GM19467 (cell line): ENCODE data around the gene BHLHE40.
"Not testable (repeated sequence)": the region's sequence is repeated elsewhere in the genome, so short reads cannot be mapped to it uniquely, and the experiment has no call there.

Experiments
- ATAC-seq: cut with Tn5 transposase; IDR thresholded peaks from one replicate; pipeline ENCODE4 v1.9.1; 2021; ENCODE audit warnings: mild to moderate bottlenecking, moderate library complexity; ENCODE audit not compliant: unreplicated experiment

The BHLHE40 gene

GRCh38 chr3:4959180-4959579 is 20.1 kb upstream of the BHLHE40 start:
- no peak for ATAC-seq

- ATAC-seq, result not testable (repeated sequence)
Observed at GRCh38 chr3:4961865-4962264, 17.4 kb upstream of the BHLHE40 start.

- no peak for ATAC-seq
Observed at GRCh38 chr3:4963669-4964570, 15.3 kb upstream of the BHLHE40 start.

- not testable (repeated sequence) for ATAC-seq
Observed at GRCh38 chr3:4966006-4966405, 13.2 kb upstream of the BHLHE40 start.

- not testable (repeated sequence) for ATAC-seq
Observed at GRCh38 chr3:4967683-4968082, 11.6 kb upstream of the BHLHE40 start.

- not testable (repeated sequence) for ATAC-seq
Observed at GRCh38 chr3:4971437-4971836, 7.8 kb upstream of the BHLHE40 start.

GRCh38 chr3:4971838-4972237 is 7.4 kb upstream of the BHLHE40 start:
- no peak for ATAC-seq

DNA sequence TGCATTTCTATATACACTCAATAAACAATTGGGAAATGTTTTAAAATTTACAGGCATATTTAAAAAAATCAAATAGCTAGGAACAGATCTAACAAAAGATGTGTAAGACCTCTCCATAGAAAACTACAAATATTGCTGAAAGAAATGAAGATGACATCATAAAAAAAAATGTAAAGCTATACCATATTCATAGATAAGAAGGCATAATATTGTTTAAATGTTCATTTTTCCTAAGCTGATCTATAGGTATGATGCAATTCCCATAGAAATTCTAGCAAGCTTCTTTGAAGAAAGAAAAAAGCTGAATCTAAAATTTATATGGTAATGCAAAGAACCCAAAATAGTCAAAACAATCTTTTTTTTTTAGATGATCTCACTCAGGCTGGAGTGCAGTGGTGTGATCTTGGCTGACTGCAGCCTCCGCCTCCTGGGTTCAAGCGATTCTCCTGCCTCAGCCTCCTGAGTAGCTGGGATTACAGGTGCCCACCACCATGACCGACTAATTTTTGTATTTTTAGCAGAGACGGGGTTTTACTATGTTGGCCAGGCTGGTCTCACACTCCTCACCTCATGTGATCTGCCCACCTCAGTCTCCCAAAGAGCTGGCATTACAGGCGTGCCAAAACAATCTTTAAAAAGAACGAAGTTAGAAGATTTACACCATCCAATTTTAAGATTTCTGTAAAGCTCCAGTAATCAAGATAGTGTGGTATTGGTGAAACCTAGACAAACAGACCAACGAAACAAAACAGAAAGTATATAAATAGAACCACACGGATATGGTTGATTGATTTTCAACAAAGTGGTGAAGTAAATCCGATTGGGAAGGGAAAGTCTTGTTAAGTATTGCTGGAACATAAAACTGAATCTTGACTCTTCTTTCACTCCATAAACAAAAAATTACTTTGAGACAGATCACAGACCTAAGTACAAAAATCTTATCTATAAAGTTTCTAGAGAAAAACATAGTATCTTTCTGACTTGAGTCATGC is 6.3 kb upstream of the BHLHE40 start:
- no peak for ATAC-seq

GRCh38 chr3:4974154-4974553 is 5.1 kb upstream of the BHLHE40 start:
- no peak for ATAC-seq

DNA sequence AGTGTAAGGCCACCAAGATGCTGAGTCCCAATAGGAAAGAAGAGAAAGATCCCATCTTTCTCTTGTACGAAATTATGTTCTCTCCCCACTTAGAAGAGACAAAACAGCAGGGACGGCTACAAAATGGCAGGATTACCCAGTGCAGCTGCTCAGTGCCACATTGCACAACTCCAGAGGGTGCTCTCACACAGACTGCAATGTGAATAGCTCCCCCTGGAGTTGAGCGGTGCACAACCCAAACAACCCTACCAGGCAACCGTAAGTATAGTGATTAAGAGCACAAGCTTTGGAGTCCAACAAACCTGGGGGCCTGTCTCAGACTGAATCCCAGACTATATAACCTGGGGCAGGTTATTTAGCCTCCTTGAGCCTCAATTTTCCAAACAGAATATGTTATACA is 3.1 kb upstream of the BHLHE40 start:
- ATAC-seq, result no peak

DNA sequence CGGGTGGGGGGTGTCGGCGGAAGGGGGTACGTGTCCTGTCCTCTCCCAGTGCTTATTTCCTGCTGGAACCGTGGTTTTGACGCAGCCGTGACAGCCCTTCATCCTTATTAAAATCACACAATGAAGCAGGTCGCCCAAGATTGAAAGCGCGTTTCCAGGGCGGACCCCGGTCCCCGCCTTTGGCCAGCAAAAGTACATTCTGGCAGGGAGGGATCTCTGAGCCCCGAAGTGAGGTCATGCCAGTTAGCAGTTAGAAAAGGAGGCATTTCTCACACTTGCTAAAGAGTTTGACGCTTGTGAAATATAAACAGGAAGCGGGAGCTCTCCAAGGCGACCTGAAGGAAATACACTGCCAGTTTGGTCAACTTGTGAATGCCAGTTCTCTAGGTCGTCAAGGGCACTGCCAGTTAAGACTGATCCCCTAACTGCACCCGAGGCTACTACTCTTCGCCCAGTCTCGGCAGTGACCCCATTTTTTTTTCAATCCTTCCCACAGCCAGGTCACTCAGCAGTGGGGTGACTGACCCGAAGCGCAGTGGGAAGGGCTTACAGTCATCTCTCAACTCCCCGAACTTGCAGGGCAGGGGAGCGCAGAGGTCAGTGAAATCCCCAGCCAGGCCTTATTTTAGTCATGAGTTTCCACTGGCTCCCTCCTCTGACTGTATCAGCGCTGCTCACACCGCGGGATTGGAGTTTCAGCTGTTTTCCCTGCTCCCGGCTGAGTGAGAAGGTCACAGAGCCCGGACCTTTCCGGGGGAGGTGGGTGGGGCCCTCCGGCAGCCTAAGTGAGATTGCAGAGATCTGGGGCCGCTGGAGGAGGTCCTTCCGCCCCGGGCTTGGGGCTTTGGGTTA is 2.0 kb upstream of the BHLHE40 start:
- peak; percentile 36 for ATAC-seq

DNA sequence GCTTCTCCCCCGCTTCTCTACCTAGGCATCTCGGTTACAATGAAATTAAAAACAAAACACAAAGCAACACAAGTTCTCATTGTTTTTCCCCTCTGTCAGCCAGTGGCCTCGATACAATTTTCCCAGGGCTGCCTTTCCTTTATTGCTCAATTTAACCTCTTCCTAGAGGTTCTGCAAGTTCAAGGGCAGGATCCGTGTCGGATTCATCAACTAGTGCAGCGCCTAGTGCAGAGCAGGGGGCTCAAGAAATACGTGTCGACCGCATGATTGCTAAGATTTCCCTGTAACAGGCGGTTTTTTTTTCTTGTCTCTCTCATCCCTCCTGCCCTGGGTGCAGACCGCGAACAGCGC is 1.4 kb upstream of the BHLHE40 start:
- no peak for ATAC-seq

DNA sequence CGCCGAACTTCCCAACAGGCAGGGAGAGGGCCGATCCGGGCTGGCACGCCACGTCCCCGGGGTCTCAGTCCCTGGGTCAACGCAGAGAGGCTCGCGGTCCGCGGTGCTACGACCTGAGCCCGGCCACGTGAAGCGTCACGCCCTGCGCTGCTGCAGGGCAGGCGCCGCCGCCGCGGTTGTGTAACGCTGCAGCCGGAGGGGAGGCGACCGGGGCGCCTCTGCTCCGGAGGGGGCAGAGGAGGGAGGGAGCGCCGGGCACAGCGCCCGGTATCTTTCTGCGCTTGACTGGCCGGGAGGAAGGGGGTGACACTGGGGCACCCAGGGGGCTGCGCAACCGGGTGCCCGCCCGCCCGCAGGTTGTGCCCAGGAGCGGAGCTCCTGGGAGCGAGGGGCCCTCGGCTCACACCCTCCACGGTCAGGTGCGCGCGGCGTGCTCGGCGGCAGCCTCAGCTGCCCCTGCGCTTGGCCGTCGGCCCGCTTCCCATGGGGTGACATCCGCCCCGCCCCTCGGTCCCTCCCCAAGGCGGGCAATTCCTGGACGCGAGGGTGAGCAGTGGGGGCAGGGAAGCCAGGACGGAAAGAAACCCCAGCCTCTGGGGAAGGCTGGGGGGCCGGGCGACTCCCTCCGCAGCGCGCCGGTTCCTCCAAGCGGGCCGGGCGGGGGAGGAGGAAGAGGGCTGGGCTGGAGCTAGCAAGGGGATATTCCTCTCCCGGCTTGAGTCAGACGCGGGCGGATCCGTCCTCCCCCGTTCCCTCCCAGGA is 852 bp upstream of the BHLHE40 start:
- ATAC-seq, result peak; percentile 41

DNA sequence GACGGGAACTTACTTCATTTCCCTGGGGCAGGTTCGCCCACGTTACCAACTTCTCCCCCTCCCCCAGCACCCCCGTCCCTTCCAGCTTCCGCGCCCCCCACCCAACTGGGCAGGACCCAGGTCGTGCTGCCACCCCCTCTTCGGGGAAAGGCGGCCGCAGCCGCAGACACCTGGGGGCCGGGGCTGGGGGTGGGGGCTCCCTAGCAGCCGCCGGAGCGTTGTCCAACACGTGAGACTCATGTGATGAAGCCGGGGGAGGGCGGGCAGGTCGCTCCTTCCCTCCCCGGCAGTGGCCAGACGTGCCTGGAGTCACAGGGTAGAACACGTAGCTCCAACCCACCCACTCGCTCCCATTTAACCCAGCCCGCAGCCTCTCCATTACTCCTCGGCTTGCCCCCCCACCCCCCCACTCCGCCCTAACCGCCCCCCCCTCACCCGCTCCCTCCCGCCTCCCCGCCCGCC is 240 bp upstream of the BHLHE40 start:
- ATAC-seq, result peak; percentile 29

- ATAC-seq, result no peak
Observed at GRCh38 chr3:4980229-4981203, 1.3 kb downstream of the BHLHE40 start.

- no peak for ATAC-seq
Observed at GRCh38 chr3:4981294-4981664, 2.0 kb downstream of the BHLHE40 start.

DNA sequence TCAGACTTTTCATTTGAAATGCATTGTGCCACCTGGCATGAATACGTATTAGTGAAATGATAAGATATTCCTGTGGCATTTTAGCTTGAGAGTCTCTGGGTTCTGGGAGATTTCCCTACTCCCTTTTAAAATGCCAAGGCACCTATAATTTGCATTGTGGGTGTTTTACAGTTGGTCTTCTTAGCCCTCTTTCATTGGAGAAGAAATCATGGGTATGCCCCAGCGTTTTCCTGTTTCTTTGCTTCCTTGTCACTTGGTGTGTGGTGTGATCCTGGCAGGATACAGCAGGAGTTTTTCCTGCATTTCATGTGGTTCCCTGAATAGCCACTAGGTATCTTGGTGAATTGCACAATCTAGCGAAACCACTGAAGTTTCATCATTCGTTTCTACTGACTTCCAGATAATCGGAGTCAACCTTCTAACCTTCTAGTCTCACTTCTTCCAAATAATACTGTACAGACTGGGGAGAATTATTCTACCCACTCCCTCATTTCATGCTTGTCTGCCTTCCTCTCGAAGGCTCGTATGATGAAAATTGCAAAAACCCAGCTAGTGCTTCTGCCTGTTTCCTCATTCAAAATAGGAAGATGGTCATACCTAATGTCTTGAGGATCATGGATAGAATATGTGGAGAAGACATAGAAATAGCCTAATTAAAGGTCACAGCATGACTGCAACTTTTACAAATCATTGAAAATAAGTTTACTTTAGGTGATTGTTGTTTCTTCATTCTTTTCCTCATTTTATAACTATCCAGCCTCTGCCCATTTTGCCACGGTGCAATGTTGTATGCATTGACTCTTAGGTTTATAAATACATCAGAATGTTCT is 2.6 kb downstream of the BHLHE40 start:
- ATAC-seq, result no peak
